ENCODE measurements around the gene SPRED2. TPM values are rescaled to one million over a fixed set of nuclear protein-coding genes. Genes with fewer than 3 reads are reported as not detected.

The SPRED2 gene
- total RNA-seq, 1 donor from 2014 or later: 9.4 TPM

Other genes starting within 250 kb of the SPRED2 start
- gene ACTR2, start 204.8 kb downstream of the SPRED2 start, total RNA-seq: 285 and 295 TPM in 2 replicates

Data from activated T-helper 1 cell treated with anti-CD3 and anti-CD28 coated beads, Interleukin-12 subunit alpha, Interleukin-12 subunit beta, Interleukin-2, Interleukin-4 antibody, amounts not matched to agents 30 ng/mL and 10 ng/mL and 1 ng/mL, durations not matched to agents 14 hours and 24 hours and 36 hours (primary cell).